Panc1 (cell line): Measurements from ENCODE around the gene SLFNL1. TPM values are rescaled to one million over a fixed set of nuclear protein-coding genes. Genes with fewer than 3 reads are reported as not detected.

ENCODE experiments used
- ATAC-seq: fragments of 200-7000 bp; cut with Tn5 transposase; 2 replicates; pipeline ENCODE4 v1.9.1; 2020; ENCODE audit warnings: mild to moderate bottlenecking, moderate library complexity
- BruUV-seq: library from RNA; stranded (reverse); fragments of 400-500 nt; replicated peaks from 2 replicates; lab custom pipeline; 2021; lab: Mats Ljungman, UMichigan
- CTCF ChIA-PET: fragments of 300-600 bp; sonication (Branson Sonifier 250); formaldehyde crosslinking; loops from one replicate; lab custom pipeline; 2022; ENCODE audit warnings: antibody characterized with exemption; lab: Charles Lee
- POLR2A ChIA-PET: fragments of 300-600 bp; sonication (Branson Sonifier 250); formaldehyde crosslinking; loops from one replicate; lab custom pipeline; 2022; ENCODE audit warnings: antibody characterized with exemption; lab: Charles Lee
- DNase-seq: peaks from one replicate; pipeline ENCODE4 v3.0.0-alpha.2; 2010; ENCODE audit warnings: low read depth, low spot score
- H3K27ac ChIP-seq: 2 replicates; pipeline ENCODE4 v1.5.1; 2011; ENCODE audit warnings: mild to moderate bottlenecking, low read length, inconsistent platforms
- H3K27me3 ChIP-seq: fragments of 200-500 bp; sonication (Bioruptor generic); 2 replicates; pipeline ENCODE4 v1.6.0; 2014; ENCODE audit warnings: low read length, inconsistent platforms; ENCODE audit not compliant: control insufficient read depth, insufficient read depth
- H3K36me3 ChIP-seq: fragments of 200-500 bp; sonication (Bioruptor generic); 2 replicates; pipeline ENCODE4 v1.5.1; 2014; ENCODE audit warnings: inconsistent platforms, mild to moderate bottlenecking, low read length, moderate library complexity; ENCODE audit not compliant: control insufficient read depth, insufficient read depth
- H3K4me1 ChIP-seq: 2 replicates; pipeline ENCODE4 v1.5.1; 2011; ENCODE audit warnings: inconsistent platforms, mild to moderate bottlenecking, low read length, moderate library complexity; ENCODE audit not compliant: control insufficient read depth, insufficient read depth
- H3K4me3 ChIP-seq, 2 experiments: 2 replicates each; pipeline ENCODE4 v1.5.1; 2011 to 2012; ENCODE audit warnings: low read depth in 2 of 2, low read length in 2 of 2, mild to moderate bottlenecking in 2 of 2, inconsistent platforms in 1 of 2, moderate library complexity in 1 of 2
- H3K9me3 ChIP-seq: fragments of 200-500 bp; sonication (Bioruptor generic); 2 replicates; pipeline ENCODE4 v1.5.1; 2014; ENCODE audit warnings: low read depth, mild to moderate bottlenecking, inconsistent platforms, low read length, moderate library complexity; ENCODE audit not compliant: control insufficient read depth, insufficient read depth
- CTCF ChIP-seq: fragments of 450-650 bp; IDR thresholded peaks from 2 replicates; pipeline ENCODE4 v1.5.1; 2017; ENCODE audit warnings: mild to moderate bottlenecking
- POLR2AphosphoS5 ChIP-seq: IDR thresholded peaks from 2 replicates; pipeline ENCODE4 v1.6.1; 2012; ENCODE audit warnings: mild to moderate bottlenecking, low read depth, low read length, moderate library complexity
- SIN3A ChIP-seq: IDR thresholded peaks from 2 replicates; pipeline ENCODE4 v1.6.1; 2012; ENCODE audit warnings: low read depth, mild to moderate bottlenecking, low read length, moderate library complexity, borderline replicate concordance; ENCODE audit not compliant: insufficient read depth
- TCF7L2 ChIP-seq: IDR thresholded peaks from 2 replicates; pipeline ENCODE4 v1.6.1; 2011; ENCODE audit warnings: mild to moderate bottlenecking, low read depth, low read length, inconsistent platforms
- in situ Hi-C: cut with HindIII; loops from 2 replicates; pipeline ENCODE4 v1.10.0; 2016; ENCODE audit warnings: low sequenced_read_pairs, low pct_unique_long_range_greater_than_20kb
- intact Hi-C: fragments of 100-400 bp; cut with micrococcal nuclease; formaldehyde crosslinking; loops from one replicate; pipeline ENCODE4 v1.10.0; 2022; ENCODE audit not compliant: unreplicated experiment
- total RNA-seq: library from RNA; stranded (reverse); gene quantifications from one replicate; pipeline ENCODE4 v1.2.1, GENCODE V29; 2021; ENCODE audit not compliant: unreplicated experiment
- TF ChIP-seq, protein P1 (sequence below), 2 experiments: IDR thresholded peaks; 2 replicates each; pipeline ENCODE4 v1.6.1; 2011 to 2012; ENCODE audit warnings: low read depth in 2 of 2, control low read depth in 1 of 2, low read length in 1 of 2, mild to moderate bottlenecking in 1 of 2, moderate library complexity in 1 of 2; ENCODE audit not compliant: insufficient read depth in 1 of 2

Gene SLFNL1
- total RNA-seq, 1 experiment from 2014 or later: 0.10 TPM

- ChIA-PET CTCF (no interaction called here), POLR2A (no interaction called here)
- H3K27me3 ChIP-seq: no peaks in the 10 kb centered on the region
- TF ChIP-seq POLR2AphosphoS5 (no peak), CTCF (no peak), SIN3A (no peak), TCF7L2 (no peak)
- TF ChIP-seq, protein P1, sequence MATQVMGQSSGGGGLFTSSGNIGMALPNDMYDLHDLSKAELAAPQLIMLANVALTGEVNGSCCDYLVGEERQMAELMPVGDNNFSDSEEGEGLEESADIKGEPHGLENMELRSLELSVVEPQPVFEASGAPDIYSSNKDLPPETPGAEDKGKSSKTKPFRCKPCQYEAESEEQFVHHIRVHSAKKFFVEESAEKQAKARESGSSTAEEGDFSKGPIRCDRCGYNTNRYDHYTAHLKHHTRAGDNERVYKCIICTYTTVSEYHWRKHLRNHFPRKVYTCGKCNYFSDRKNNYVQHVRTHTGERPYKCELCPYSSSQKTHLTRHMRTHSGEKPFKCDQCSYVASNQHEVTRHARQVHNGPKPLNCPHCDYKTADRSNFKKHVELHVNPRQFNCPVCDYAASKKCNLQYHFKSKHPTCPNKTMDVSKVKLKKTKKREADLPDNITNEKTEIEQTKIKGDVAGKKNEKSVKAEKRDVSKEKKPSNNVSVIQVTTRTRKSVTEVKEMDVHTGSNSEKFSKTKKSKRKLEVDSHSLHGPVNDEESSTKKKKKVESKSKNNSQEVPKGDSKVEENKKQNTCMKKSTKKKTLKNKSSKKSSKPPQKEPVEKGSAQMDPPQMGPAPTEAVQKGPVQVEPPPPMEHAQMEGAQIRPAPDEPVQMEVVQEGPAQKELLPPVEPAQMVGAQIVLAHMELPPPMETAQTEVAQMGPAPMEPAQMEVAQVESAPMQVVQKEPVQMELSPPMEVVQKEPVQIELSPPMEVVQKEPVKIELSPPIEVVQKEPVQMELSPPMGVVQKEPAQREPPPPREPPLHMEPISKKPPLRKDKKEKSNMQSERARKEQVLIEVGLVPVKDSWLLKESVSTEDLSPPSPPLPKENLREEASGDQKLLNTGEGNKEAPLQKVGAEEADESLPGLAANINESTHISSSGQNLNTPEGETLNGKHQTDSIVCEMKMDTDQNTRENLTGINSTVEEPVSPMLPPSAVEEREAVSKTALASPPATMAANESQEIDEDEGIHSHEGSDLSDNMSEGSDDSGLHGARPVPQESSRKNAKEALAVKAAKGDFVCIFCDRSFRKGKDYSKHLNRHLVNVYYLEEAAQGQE (IDR thresholded peaks at IDR 0.05; ENCODE audit: insufficient read depth in 1 of 2, low read depth in 2 of 2, low read length in 1 of 2): no peak
- in situ Hi-C loops: no loop called here
- H3K4me1 ChIP-seq: no peaks in the 10 kb centered on the region
- BruUV-seq: no TSS peak
- no peak overlapping the region for H3K27ac ChIP-seq
- H3K9me3 ChIP-seq: no peaks in the 10 kb centered on the region
- H3K36me3 ChIP-seq: peaks cover 2% of the 10 kb centered on the region; the same call in 1 of the 2 replicates
- ATAC-seq (no peak), DNase-seq (no peak)
- no peak overlapping the region for H3K4me3 ChIP-seq
- intact Hi-C loops: no loop called here
These were observed 27.0 kb upstream of the SLFNL1 start for GRCh38 chr1:41048540-41048939.

DNA sequence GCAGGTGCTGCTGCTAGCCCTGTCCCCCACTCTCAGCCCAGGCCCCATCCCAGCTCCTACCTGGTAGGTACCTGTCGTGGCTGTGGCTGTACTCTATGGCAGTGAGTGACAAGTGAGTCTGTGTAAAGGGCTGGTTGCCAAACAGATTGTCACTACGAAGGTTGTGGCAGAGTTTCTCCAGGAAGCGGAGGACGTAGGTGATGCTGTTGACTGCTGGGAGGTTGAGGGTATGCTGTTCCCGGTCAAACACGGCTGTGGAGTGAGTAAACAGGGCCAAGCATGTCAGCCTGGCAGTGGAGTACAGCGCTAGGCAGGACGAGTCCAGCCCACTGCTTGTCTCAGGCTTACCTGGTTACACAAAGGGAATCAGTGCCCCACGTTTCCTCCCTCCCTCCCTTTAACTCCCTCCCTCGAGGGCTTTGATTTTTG, 24.8 kb upstream of the SLFNL1 start:
- intact Hi-C loops: no loop called here

More for the DNA sequence above, 24.8 kb upstream of the SLFNL1 start:
- Histone ChIP-seq H3K4me3 (no peak overlapping the region), H3K27me3 (no peaks in the 10 kb centered on the region), H3K27ac (no peak overlapping the region), H3K36me3 (peaks cover 2% of the 10 kb centered on the region; the same call in 1 of the 2 replicates), H3K4me1 (no peaks in the 10 kb centered on the region), H3K9me3 (no peaks in the 10 kb centered on the region)
- ChIA-PET CTCF (no interaction called here), POLR2A (no interaction called here)
- TF ChIP-seq TCF7L2: no peak
- TF ChIP-seq, protein P1 (IDR thresholded peaks at IDR 0.05; ENCODE audit: insufficient read depth in 1 of 2, low read depth in 2 of 2, low read length in 1 of 2): no peak
- ATAC-seq (no peak), DNase-seq (no peak)
- BruUV-seq: no TSS peak
- in situ Hi-C loops: no loop called here
